Pulmonary artery endothelial cell (primary cell): Measurements from ENCODE around the gene PLEKHA6. TPM values are rescaled to one million over a fixed set of nuclear protein-coding genes. Genes with fewer than 3 reads are reported as not detected.
"Not testable (repeated sequence)": the region's sequence is repeated elsewhere in the genome, so short reads cannot be mapped to it uniquely, and the experiment has no call there.

Experiments
- DNase-seq: peaks from one replicate; pipeline ENCODE4 v3.0.0-alpha.2; 2011; ENCODE audit warnings: low read depth, low spot score
- total RNA-seq: library from RNA; depleted of rRNA; stranded (reverse); fragments of >200 nt; gene quantifications from 2 replicates; pipeline ENCODE4 v1.2.3, GENCODE V29; 2014

The PLEKHA6 gene
- total RNA-seq, 1 donor from 2014 or later: 5.7 TPM

- no peak for DNase-seq
Observed at GRCh38 chr1:204336421-204337035, 23.2 kb downstream of the PLEKHA6 start.

GRCh38 chr1:204335533-204335932 is 24.2 kb downstream of the PLEKHA6 start:
- DNase-seq: no peak

DNA sequence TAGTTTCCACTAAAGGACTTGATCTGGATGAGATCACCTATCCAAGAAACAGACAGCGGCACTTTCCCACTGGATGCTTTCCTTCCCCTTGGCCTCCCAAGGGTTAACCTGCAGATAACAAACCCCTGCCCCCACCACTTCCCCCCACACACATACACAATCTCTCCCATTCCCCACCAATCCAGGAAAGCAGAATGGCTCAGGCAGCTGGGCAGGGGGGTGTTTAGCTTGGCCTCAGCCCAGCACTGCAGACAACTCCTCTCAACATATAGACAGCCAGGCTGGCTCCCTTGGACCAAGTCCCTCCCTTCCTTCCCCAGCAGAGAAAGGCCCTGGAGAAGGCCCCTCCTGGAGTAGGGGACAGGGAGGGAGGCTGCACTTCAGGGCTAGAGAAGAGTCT is 24.6 kb downstream of the PLEKHA6 start:
- no peak for DNase-seq

DNA sequence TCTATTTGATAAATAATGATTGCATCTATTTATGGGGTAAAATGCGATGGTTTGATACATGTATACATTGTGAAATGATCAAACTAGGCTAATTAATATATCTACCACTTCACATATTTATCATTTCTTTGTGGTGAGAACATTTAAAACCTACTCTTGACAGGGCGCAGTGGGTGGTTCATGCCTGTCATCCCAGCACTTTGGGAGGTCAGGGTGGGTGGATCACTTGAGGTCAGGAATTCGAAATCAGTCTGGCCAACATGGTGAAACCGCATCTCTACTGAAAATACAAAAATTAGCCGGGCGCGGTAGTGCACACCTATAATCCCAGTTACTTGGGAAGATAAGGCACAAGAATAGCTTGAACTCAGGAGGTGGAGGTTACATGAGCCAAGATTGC is 25.3 kb downstream of the PLEKHA6 start:
- no peak for DNase-seq

DNA sequence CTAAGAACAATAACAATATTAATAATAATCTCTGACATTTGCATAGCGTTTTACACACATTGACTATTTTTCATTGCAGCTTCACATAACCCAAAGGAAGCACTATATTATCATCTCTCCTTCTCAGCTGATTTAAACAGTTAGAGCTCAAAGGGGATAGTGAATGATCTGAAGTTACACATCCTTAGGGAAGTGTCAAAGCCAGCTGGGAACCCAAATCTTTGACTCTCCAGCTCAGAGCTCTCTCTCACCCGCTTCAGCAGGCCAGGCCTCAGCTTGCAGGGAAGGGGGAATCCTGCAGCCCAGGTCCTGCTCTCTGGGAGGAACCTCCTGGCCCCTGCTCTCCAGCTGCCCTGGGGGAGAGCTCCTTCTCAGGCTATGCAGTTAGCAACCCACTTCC is 26.3 kb downstream of the PLEKHA6 start:
- no peak for DNase-seq

GRCh38 chr1:204331847-204332487 is 27.8 kb downstream of the PLEKHA6 start:
- DNase-seq: no peak

- DNase-seq: no peak
Observed at GRCh38 chr1:204331275-204331674, 28.5 kb downstream of the PLEKHA6 start.

DNA sequence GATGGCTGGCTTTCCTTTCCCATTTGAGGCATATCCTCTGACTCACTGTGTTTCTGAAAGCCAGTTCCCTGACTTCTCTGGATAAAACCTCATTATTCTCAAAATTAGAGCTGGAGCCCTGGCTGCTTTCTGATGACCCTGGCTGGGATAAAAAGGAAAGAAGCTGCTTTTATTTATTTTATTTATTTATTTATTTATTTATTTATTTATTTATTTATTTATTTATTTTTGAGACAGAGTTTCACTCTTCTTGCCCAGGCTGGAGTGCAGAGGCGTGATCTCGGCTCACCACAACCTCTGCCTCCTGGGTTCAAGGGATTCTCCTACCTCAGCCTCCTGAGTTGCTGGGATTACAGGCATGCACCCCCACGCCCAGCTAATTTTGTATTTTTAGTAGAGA is 31.9 kb downstream of the PLEKHA6 start:
- DNase-seq: not testable (repeated sequence)

DNA sequence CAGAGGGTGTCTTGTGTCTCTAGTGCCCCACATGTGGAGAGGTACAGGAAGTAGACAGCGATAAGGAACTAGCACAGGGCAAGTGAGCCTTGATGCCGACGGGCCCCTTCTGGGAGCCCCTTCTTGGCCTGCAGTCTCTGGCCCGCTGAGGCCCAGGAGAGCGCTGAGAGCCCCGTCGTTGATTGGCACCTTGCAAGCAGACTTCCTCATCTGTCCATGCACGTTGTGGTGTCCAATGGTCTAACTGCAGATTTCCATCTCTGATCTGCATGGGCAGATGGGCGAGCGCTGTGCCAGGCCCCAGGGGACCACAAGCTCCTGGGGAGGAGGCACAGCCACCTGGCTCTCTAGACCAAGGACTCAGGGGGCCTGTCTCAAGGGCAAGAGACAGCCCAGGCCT is 32.4 kb downstream of the PLEKHA6 start:
- DNase-seq: no peak

GRCh38 chr1:204326771-204327300 is 32.9 kb downstream of the PLEKHA6 start:
- DNase-seq: no peak

GRCh38 chr1:204325944-204326343 is 33.8 kb downstream of the PLEKHA6 start:
- no peak for DNase-seq

DNA sequence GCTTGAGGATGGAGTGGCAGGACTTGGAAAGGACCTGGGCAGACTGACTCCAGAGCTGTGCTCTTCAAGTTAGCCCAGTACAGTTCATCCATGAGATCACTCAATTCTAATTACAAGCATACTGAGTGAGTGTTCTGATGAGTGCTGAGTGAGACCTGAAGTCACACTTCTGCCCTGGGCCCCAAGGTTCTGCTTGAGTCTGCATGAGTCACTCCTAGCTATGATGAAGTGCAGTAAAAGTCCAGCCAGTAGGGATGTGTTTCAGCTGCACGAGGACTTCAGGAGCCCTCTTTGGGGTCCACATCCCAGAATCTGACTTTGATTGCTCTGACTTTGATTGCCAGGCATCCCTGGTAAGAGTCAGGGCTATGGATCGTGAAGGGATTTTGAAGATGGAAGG is 35.8 kb downstream of the PLEKHA6 start:
- no peak for DNase-seq

GRCh38 chr1:204322339-204322868 is 37.3 kb downstream of the PLEKHA6 start:
- no peak for DNase-seq

DNA sequence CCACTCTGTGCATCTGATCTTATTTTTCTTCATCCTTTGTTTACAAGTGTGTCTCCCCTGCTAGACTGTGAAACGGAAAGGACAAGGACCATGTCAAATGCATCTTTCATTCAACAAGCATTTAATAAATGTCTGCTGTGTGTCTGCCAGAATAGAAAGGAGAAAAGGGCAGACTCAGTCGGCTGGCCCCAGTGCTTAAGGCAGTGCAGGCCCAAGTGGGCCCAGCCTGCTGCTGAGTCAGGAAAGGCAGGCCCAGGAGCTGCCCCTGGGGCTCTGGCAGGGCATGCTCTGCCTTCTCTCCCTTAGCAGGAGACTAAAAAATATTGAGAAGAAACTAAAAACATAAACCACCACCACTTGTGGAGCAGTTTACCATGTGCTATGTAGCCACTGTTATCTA is 38.1 kb downstream of the PLEKHA6 start:
- DNase-seq: no peak

DNA sequence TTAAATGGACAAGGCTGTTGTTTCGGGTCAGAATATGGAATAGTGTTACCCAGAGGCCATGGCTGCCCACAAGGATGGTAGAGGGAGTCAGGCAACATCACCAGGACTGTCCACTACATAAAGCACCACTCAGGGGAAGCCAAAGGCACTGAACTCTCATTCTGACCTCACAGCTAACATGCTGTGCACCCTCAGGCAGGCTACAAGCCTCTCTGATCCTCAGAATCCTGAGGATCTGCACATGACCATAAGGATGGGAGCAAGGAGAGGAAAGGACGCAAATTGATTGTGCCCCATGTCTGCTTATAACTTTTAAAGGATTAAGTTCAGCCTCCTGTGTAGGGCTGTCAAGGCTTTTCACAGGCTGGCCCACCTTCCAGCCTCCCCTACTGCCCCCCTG is 38.7 kb downstream of the PLEKHA6 start:
- no peak for DNase-seq

- DNase-seq: no peak
Observed at GRCh38 chr1:204320382-204320804, 39.3 kb downstream of the PLEKHA6 start.

DNA sequence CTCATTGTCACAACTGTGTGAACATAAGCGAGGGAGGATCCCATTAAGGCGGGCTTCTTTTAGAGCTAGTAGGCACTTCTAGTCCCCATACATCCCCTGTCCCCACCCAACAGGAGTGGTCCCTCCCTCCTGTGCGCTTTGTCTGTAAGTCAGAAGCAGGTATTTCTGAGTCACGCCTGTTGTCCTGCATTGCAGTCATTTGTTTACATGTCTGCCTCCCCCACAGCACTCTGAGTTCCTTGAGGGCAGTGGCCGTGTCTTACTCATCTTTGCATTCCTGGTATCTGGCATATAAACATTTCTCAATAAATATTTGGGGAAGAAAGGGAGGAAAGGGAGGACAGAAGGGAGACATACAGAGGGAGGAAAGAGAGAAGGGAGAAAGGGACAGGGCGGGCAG is 40.3 kb downstream of the PLEKHA6 start:
- DNase-seq: no peak

GRCh38 chr1:204319027-204319426 is 40.7 kb downstream of the PLEKHA6 start:
- no peak for DNase-seq

DNA sequence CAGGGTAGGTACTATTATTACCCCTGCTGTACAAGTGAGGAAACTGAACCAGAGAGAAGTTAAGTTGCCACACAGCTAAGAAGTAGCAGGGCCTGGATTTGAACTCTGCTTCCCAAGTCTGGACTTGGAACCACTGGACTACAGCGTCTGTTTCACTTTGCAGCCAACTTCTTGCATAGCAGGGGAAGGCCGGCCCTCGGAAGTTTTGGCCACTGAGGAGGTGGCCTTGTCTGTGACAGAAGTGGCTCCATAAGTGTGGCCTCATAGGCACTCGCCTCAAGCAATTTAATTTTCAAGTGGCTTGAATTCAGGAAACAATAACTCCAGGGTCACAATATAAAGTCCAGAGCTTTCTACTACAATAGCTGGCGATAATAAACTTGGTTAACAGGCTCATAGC is 41.4 kb downstream of the PLEKHA6 start:
- no peak for DNase-seq

DNA sequence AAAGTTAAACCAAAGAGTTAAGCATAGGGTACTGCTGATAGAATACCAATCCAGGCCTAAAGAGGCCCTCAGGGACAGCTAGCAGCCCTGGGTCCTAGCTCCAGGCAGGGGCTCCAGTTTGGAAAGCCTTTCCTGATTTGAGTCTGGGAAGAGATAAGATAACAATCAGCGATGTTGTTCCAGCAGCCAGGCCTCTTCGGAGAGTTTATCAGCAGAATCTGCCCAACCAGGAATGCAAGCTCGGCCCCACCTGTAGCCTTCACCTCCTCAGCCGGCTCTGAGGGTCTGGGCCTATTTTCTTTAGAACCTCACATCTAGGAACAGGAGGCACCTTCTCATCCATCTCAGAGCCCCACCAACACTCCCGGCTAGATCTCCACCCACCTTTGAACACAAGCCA is 42.6 kb downstream of the PLEKHA6 start:
- DNase-seq: no peak

DNA sequence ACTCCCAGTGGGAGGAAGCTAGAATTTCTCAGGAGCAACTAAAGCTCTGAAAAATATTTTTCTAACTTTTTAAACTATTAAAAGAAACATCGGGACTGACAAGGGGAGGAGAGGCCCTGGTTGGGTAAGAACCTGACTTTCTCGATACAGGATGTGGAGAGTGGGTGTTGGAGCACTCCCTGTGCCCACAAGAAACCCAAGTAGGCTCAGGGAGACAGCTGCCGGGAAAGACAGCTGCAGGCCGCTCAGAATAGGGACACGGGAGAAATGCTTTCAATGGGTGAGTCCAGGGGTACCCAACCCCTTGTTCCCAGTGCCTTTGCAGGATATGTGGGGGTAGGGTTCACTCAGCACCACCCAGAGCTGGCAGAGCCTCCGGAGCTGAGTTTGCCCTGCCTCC is 43.6 kb downstream of the PLEKHA6 start:
- DNase-seq: no peak

- no peak for DNase-seq
Observed at GRCh38 chr1:204314893-204315658, 44.7 kb downstream of the PLEKHA6 start.
